Measurements from ENCODE around the gene KLC1. TPM values are rescaled to one million over a fixed set of nuclear protein-coding genes. Genes with fewer than 3 reads are reported as not detected.

KLC1 gene
- total and polyA plus RNA-seq, 2 of the 8 experiments (the other 6 are each of a cell fraction or from before 2014, with no cell fraction given) = 84.6 to 134 TPM

DNA sequence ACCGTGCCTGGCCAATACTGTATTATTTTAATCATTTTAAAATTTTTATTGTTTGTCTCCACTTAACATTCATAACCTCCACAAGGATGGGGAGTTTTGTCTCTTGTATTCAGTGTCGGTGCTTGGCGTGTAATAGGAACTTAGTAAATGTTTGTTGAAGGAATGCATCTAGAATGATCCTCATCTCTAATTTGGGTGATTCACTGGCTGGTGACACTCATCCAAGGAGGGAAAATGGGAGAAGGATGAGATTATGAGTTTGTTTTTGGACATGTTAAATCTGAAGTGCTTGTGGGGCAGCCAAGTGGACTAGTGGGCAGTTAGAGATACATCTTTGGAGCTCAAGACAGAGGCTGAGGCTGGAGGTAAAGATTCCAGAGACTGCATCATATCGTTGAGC is 5.1 kb downstream of the KLC1 start (continued):
- TF ChIP-seq NANOG (IDR thresholded peaks at IDR 0.05; ENCODE audit: insufficient read depth, low read depth, low read length, poor library complexity, severe bottlenecking) (no peak), JUN (IDR thresholded peaks at IDR 0.05; ENCODE audit: low read depth, low read length) (no peak), SP2 (IDR thresholded peaks at IDR 0.05; ENCODE audit: low read length) (no peak), RNF2 (IDR thresholded peaks at IDR 0.05; ENCODE audit: borderline replicate concordance, low read depth, low read length, missing control alignments, poor library complexity, severe bottlenecking) (no peak), POLR2AphosphoS5 (IDR thresholded peaks at IDR 0.05; ENCODE audit: low read depth, low read length) (no peak), HDAC2 (IDR thresholded peaks at IDR 0.05; ENCODE audit: borderline replicate concordance in 1 of 2, low read depth in 2 of 2, low read length in 2 of 2) (no peak), CTBP2 (IDR thresholded peaks at IDR 0.05; ENCODE audit: borderline replicate concordance, insufficient read depth, insufficient read length, low read length) (no peak)
